ENCODE measurements around the gene CRACDL. TPM values are rescaled to one million over a fixed set of nuclear protein-coding genes. Genes with fewer than 3 reads are reported as not detected.
A peak's percentile ranks its signal among the peaks of the same experiment; 100 is the strongest.

Gene CRACDL
- total RNA-seq, 3 donors from 2014 or later (not counting 1 experiment from before 2014, with no cell fraction given), result 0.09 to 0.40 (median 0.11) TPM

DNA sequence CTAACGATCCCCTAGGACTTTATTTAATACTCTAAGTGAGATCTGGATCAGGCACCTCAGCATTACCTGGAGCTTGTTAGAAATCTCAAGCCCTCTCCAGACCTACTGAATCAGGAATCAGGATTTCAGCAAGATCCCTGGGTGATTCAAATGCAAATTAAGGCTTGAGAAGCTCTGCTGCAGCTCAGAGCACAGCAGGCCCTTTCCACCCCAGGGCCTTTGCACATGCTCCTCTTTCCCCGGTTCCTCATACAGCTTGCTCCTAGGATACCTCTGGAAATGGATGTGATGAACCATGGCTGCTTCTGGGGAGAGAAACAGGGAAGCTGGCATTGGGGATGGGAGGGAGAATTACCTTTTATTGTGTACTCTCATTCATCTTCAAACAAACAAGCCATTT is 164.8 kb downstream of the CRACDL start:
- WGBS (ENCODE audit: insufficient coverage), result 97% methylated on average over 2 of the region's 2 CpGs
- peak overlapping the region; percentile 80 for H3K4me3 Mint-ChIP-seq
- no peaks in the 10 kb centered on the region for H3K27me3 ChIP-seq (ENCODE audit: control insufficient read depth, insufficient read depth, low read length)
- intact Hi-C loops (cut with micrococcal nuclease), result loop anchor here (2.0 kb wide), 1 partner anchor 40 kb away; the partner anchor contains the start of gene MGAT4A
- H3K27me3 Mint-ChIP-seq (ENCODE audit: low read depth in 2 of 2), result no peaks in the 10 kb centered on the region
- TF ChIP-seq, protein P1, sequence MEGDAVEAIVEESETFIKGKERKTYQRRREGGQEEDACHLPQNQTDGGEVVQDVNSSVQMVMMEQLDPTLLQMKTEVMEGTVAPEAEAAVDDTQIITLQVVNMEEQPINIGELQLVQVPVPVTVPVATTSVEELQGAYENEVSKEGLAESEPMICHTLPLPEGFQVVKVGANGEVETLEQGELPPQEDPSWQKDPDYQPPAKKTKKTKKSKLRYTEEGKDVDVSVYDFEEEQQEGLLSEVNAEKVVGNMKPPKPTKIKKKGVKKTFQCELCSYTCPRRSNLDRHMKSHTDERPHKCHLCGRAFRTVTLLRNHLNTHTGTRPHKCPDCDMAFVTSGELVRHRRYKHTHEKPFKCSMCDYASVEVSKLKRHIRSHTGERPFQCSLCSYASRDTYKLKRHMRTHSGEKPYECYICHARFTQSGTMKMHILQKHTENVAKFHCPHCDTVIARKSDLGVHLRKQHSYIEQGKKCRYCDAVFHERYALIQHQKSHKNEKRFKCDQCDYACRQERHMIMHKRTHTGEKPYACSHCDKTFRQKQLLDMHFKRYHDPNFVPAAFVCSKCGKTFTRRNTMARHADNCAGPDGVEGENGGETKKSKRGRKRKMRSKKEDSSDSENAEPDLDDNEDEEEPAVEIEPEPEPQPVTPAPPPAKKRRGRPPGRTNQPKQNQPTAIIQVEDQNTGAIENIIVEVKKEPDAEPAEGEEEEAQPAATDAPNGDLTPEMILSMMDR (IDR thresholded peaks at IDR 0.05), result no peak
- no peaks in the 10 kb centered on the region for H3K9me3 ChIP-seq (ENCODE audit: control insufficient read depth, insufficient read depth, low read length)
- no peak for DNase-seq
- H3K36me3 ChIP-seq (ENCODE audit: control insufficient read depth, insufficient read depth, low read length), result no peaks in the 10 kb centered on the region
- H3K4me1 Mint-ChIP-seq, result peaks cover 44 to 49% of the 10 kb centered on the region in 2 donors
- H3K9me3 Mint-ChIP-seq, result no peaks in the 10 kb centered on the region
- H3K27ac Mint-ChIP-seq, result peak overlapping the region; percentile 83 to 97
- H3K4me1 ChIP-seq (ENCODE audit: control insufficient read depth, insufficient read depth, low read length), result peaks cover 70% of the 10 kb centered on the region
- peak overlapping the region; percentile 19 for H3K4me3 ChIP-seq (ENCODE audit: low read length)
- no peak for ATAC-seq
- peak overlapping the region; percentile 86 for H3K27ac ChIP-seq (ENCODE audit: low read length)
- no peaks in the 10 kb centered on the region for H3K36me3 Mint-ChIP-seq

DNA sequence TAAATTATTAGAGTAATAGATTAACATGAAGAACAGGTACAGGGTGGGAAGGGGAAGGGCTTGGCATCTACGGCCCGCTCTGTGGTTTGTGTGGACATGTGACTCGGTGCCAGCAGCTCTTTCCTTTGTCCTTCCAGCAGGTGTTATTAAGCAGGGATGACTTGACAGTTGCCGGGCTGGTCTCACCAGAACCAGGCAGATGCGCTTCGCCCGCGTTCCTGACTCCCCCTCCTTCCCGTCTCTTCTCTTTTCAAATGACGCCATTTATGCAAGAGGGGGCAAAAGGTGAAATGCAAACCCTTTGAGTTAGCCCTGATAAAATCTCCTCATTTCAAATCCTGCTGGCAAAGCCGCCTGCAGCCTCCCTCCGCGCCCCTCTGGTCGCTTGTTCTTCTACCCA is 166.2 kb downstream of the CRACDL start:
- TF ChIP-seq, protein P1 (IDR thresholded peaks at IDR 0.05), result no peak
- Mint-ChIP-seq H3K27me3 (ENCODE audit: low read depth in 2 of 2) (no peaks in the 10 kb centered on the region), H3K4me3 (peak overlapping the region; percentile 47), H3K9me3 (no peaks in the 10 kb centered on the region), H3K27ac (peak overlapping the region; percentile 83 to 97), H3K36me3 (no peaks in the 10 kb centered on the region), H3K4me1 (peaks cover 44 to 49% of the 10 kb centered on the region in 2 donors)
- DNase-seq (peak in 1 of 2 donors; percentile 74), ATAC-seq (no peak)
- Histone ChIP-seq H3K4me1 (ENCODE audit: control insufficient read depth, insufficient read depth, low read length) (peaks cover 76% of the 10 kb centered on the region), H3K27ac (ENCODE audit: low read length) (peak overlapping the region; percentile 52), H3K9me3 (ENCODE audit: control insufficient read depth, insufficient read depth, low read length) (no peaks in the 10 kb centered on the region), H3K36me3 (ENCODE audit: control insufficient read depth, insufficient read depth, low read length) (no peaks in the 10 kb centered on the region), H3K27me3 (ENCODE audit: control insufficient read depth, insufficient read depth, low read length) (no peaks in the 10 kb centered on the region), H3K4me3 (ENCODE audit: low read length) (no peak overlapping the region)
- intact Hi-C loops (cut with micrococcal nuclease), result loop anchor here (2.0 kb wide), 1 partner anchor 39 kb away; the partner anchor contains the start of gene MGAT4A
- 63% methylated on average over 14 of the region's 14 CpGs for WGBS (ENCODE audit: insufficient coverage)

DNA sequence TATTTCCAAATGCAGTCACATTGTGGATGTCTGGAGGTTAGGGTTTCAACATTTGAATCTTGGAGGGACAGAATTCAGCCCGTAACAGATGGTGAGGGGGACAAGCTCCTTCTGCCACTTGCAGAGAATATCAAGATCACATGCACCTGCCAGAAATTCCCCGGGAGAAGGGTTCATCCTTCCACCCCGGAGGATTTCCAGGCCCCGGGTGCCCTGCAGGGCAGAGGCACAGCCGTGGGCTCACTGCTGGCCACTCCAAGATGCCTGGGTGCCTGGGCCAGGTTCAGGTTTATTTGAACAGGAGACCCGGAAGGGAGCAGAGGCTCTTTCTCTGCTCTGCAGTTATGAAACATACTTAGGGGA is 166.9 kb downstream of the CRACDL start:
- Mint-ChIP-seq H3K36me3 (no peaks in the 10 kb centered on the region), H3K27ac (peak overlapping the region; percentile 64 to 83), H3K27me3 (ENCODE audit: low read depth in 2 of 2) (no peaks in the 10 kb centered on the region), H3K4me1 (peaks cover 44 to 49% of the 10 kb centered on the region in 2 donors), H3K4me3 (peak overlapping the region; percentile 40), H3K9me3 (no peaks in the 10 kb centered on the region)
- intact Hi-C loops (cut with micrococcal nuclease), result no loop called here
- Histone ChIP-seq H3K36me3 (ENCODE audit: control insufficient read depth, insufficient read depth, low read length) (no peaks in the 10 kb centered on the region), H3K4me3 (ENCODE audit: low read length) (no peak overlapping the region), H3K27me3 (ENCODE audit: control insufficient read depth, insufficient read depth, low read length) (no peaks in the 10 kb centered on the region), H3K4me1 (ENCODE audit: control insufficient read depth, insufficient read depth, low read length) (peaks cover 78% of the 10 kb centered on the region), H3K9me3 (ENCODE audit: control insufficient read depth, insufficient read depth, low read length) (no peaks in the 10 kb centered on the region), H3K27ac (ENCODE audit: low read length) (peak overlapping the region; percentile 32)
- ATAC-seq (no peak), DNase-seq (no peak)
- TF ChIP-seq, protein P1 (IDR thresholded peaks at IDR 0.05), result no peak
- 95% methylated on average over 5 of the region's 6 CpGs for WGBS (ENCODE audit: insufficient coverage)

All from natural killer cell (primary cell).